ENCODE data around the gene STEAP3. TPM values are rescaled to one million over a fixed set of nuclear protein-coding genes. Genes with fewer than 3 reads are reported as not detected.

Gene STEAP3
- 23.4 TPM for polyA plus RNA-seq (ENCODE audit: insufficient read length)

GRCh38 chr2:119223521-119224390, at the start of gene STEAP3:
TSS of gene STEAP3 (plus strand) at chr2:119223834. CDS start at chr2:119231013, 7,179 bp downstream.
- DNase-seq (ENCODE audit: low read depth), result no peak

GRCh38 chr2:119174216-119174992, 49.2 kb upstream of the STEAP3 start:
- no peak for DNase-seq (ENCODE audit: low read depth)

- DNase-seq (ENCODE audit: low read depth), result no peak
Observed at GRCh38 chr2:119174993-119175347, 48.7 kb upstream of the STEAP3 start.

- DNase-seq (ENCODE audit: low read depth), result no peak
Observed at GRCh38 chr2:119175517-119175916, 48.1 kb upstream of the STEAP3 start.

GRCh38 chr2:119177171-119177837, 46.3 kb upstream of the STEAP3 start:
- no peak for DNase-seq (ENCODE audit: low read depth)

GRCh38 chr2:119177838-119178190, 45.8 kb upstream of the STEAP3 start:
- no peak for DNase-seq (ENCODE audit: low read depth)

- no peak for DNase-seq (ENCODE audit: low read depth)
Observed at GRCh38 chr2:119178776-119179175, 44.9 kb upstream of the STEAP3 start.

- DNase-seq (ENCODE audit: low read depth), result no peak
Observed at GRCh38 chr2:119179202-119179601, 44.4 kb upstream of the STEAP3 start.

GRCh38 chr2:119179991-119180390, 43.6 kb upstream of the STEAP3 start:
- no peak for DNase-seq (ENCODE audit: low read depth)

GRCh38 chr2:119180892-119181291, 42.7 kb upstream of the STEAP3 start:
- DNase-seq (ENCODE audit: low read depth), result no peak

GRCh38 chr2:119181391-119181790, 42.2 kb upstream of the STEAP3 start:
- no peak for DNase-seq (ENCODE audit: low read depth)

GRCh38 chr2:119181791-119182445, 41.7 kb upstream of the STEAP3 start:
- no peak for DNase-seq (ENCODE audit: low read depth)

GRCh38 chr2:119184512-119184911, 39.1 kb upstream of the STEAP3 start:
- DNase-seq (ENCODE audit: low read depth), result no peak

- no peak for DNase-seq (ENCODE audit: low read depth)
Observed at GRCh38 chr2:119190321-119191111, 33.1 kb upstream of the STEAP3 start.

- DNase-seq (ENCODE audit: low read depth), result no peak
Observed at GRCh38 chr2:119192893-119193292, 30.7 kb upstream of the STEAP3 start.

- DNase-seq (ENCODE audit: low read depth), result no peak
Observed at GRCh38 chr2:119195001-119195400, 28.6 kb upstream of the STEAP3 start.

GRCh38 chr2:119195887-119196286, 27.7 kb upstream of the STEAP3 start:
- no peak for DNase-seq (ENCODE audit: low read depth)

GRCh38 chr2:119196301-119197125, 27.1 kb upstream of the STEAP3 start:
- DNase-seq (ENCODE audit: low read depth), result no peak

- no peak for DNase-seq (ENCODE audit: low read depth)
Observed at GRCh38 chr2:119197126-119197405, 26.6 kb upstream of the STEAP3 start.

GRCh38 chr2:119197529-119198239, 25.9 kb upstream of the STEAP3 start:
- no peak for DNase-seq (ENCODE audit: low read depth)
